ENCODE data around the gene DRC7.

The DRC7 gene

GRCh38 chr16:57703416-57704010, 8.9 kb downstream of the DRC7 start:
- H3K4me3 ChIP-seq (ENCODE audit: low read length) = no peak overlapping the region
- H3K9me2 ChIP-seq (replicated peaks; ENCODE audit: control insufficient read depth, low read length) = no peaks in the 10 kb centered on the region
- no peak for TF ChIP-seq EZH2phosphoT487 (IDR thresholded peaks at IDR 0.05; ENCODE audit: borderline replicate concordance, low read length)
- no peak for TF ChIP-seq CTCF (IDR thresholded peaks at IDR 0.05; ENCODE audit: low read depth, low read length, poor library complexity, severe bottlenecking)
- H3K36me3 ChIP-seq (ENCODE audit: control insufficient read depth, low read length) = no peaks in the 10 kb centered on the region
- no peaks in the 10 kb centered on the region for H4K20me1 ChIP-seq (ENCODE audit: control insufficient read depth, insufficient read depth, low read depth, low read length)
- H3K9me3 ChIP-seq (ENCODE audit: control insufficient read depth, insufficient read depth, low read length) = no peaks in the 10 kb centered on the region
- no peaks in the 10 kb centered on the region for H3K4me1 ChIP-seq (ENCODE audit: control insufficient read depth, low read length)
- H3K27me3 ChIP-seq (ENCODE audit: control insufficient read depth, low read length) = no peaks in the 10 kb centered on the region
- no peaks in the 10 kb centered on the region for H3F3A ChIP-seq (ENCODE audit: control insufficient read depth, insufficient read depth)
- no peak overlapping the region for H3K4me2 ChIP-seq (ENCODE audit: low read length)
- H3K79me2 ChIP-seq (ENCODE audit: control insufficient read depth, low read length) = no peaks in the 10 kb centered on the region
- no peak overlapping the region for H3K27ac ChIP-seq (ENCODE audit: low read depth, low read length)

- H3K4me2 ChIP-seq (ENCODE audit: low read length) = no peak overlapping the region
- H3K4me3 ChIP-seq (ENCODE audit: low read length) = no peak overlapping the region
- no peak overlapping the region for H3K27ac ChIP-seq (ENCODE audit: low read depth, low read length)
- TF ChIP-seq CTCF (IDR thresholded peaks at IDR 0.05; ENCODE audit: low read depth, low read length, poor library complexity, severe bottlenecking) (no peak), EZH2phosphoT487 (IDR thresholded peaks at IDR 0.05; ENCODE audit: borderline replicate concordance, low read length) (no peak)
- no peaks in the 10 kb centered on the region for H3K36me3 ChIP-seq (ENCODE audit: control insufficient read depth, low read length)
- H3K9me3 ChIP-seq (ENCODE audit: control insufficient read depth, insufficient read depth, low read length) = no peaks in the 10 kb centered on the region
- no peaks in the 10 kb centered on the region for H4K20me1 ChIP-seq (ENCODE audit: control insufficient read depth, insufficient read depth, low read depth, low read length)
- no peaks in the 10 kb centered on the region for H3F3A ChIP-seq (ENCODE audit: control insufficient read depth, insufficient read depth)
- no peaks in the 10 kb centered on the region for H3K27me3 ChIP-seq (ENCODE audit: control insufficient read depth, low read length)
- H3K79me2 ChIP-seq (ENCODE audit: control insufficient read depth, low read length) = no peaks in the 10 kb centered on the region
- no peaks in the 10 kb centered on the region for H3K9me2 ChIP-seq (replicated peaks; ENCODE audit: control insufficient read depth, low read length)
- H3K4me1 ChIP-seq (ENCODE audit: control insufficient read depth, low read length) = no peaks in the 10 kb centered on the region
These were observed 9.7 kb downstream of the DRC7 start for GRCh38 chr16:57704011-57704904.

- no peaks in the 10 kb centered on the region for H4K20me1 ChIP-seq (ENCODE audit: control insufficient read depth, insufficient read depth, low read depth, low read length)
- TF ChIP-seq CTCF (IDR thresholded peaks at IDR 0.05; ENCODE audit: low read depth, low read length, poor library complexity, severe bottlenecking) = no peak
- TF ChIP-seq EZH2phosphoT487 (IDR thresholded peaks at IDR 0.05; ENCODE audit: borderline replicate concordance, low read length) = no peak
- H3K4me2 ChIP-seq (ENCODE audit: low read length) = no peak overlapping the region
- H3K79me2 ChIP-seq (ENCODE audit: control insufficient read depth, low read length) = no peaks in the 10 kb centered on the region
- no peaks in the 10 kb centered on the region for H3K9me3 ChIP-seq (ENCODE audit: control insufficient read depth, insufficient read depth, low read length)
- H3K4me1 ChIP-seq (ENCODE audit: control insufficient read depth, low read length) = no peaks in the 10 kb centered on the region
- no peaks in the 10 kb centered on the region for H3K36me3 ChIP-seq (ENCODE audit: control insufficient read depth, low read length)
- peaks cover 7% of the 10 kb centered on the region for H3K27me3 ChIP-seq (ENCODE audit: control insufficient read depth, low read length)
- H3K27ac ChIP-seq (ENCODE audit: low read depth, low read length) = no peak overlapping the region
- no peaks in the 10 kb centered on the region for H3F3A ChIP-seq (ENCODE audit: control insufficient read depth, insufficient read depth)
- H3K9me2 ChIP-seq (replicated peaks; ENCODE audit: control insufficient read depth, low read length) = no peaks in the 10 kb centered on the region
- no peak overlapping the region for H3K4me3 ChIP-seq (ENCODE audit: low read length)
These were observed 10.6 kb downstream of the DRC7 start for GRCh38 chr16:57704905-57705852.

Measured in DOHH2 (cell line).